Stimulated activated CD4-positive, alpha-beta T cell treated with anti-CD3 and anti-CD28 coated beads, Interleukin-4, amount 100 ng/mL, for 4 hours (primary cell): Measurements from ENCODE around the gene SYNJ1.

ENCODE experiments used
- DNase-seq, 2 experiments: peaks; one replicate each; pipeline ENCODE4 v3.0.0-alpha.2; 2020

SYNJ1 gene

DNA sequence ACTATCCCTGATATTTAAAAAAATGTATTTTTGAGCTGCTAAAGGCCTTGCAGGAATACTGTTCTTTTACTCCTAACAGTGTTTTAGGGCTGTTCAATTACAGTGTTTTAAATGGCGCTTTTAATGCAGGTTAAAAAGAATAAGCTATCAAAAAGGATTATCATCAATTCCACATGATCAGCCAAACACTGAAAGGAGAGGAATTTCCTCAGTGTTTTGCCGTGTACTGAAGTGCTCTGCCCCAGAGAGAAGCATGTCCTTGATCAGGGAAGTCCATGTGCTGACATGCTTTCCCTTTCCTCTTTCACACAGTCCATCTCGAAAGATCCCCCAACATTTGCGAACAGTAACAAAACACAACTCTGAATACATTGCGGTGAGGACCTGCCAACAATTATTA is 119.0 kb downstream of the SYNJ1 start:
- DNase-seq = no peak

DNA sequence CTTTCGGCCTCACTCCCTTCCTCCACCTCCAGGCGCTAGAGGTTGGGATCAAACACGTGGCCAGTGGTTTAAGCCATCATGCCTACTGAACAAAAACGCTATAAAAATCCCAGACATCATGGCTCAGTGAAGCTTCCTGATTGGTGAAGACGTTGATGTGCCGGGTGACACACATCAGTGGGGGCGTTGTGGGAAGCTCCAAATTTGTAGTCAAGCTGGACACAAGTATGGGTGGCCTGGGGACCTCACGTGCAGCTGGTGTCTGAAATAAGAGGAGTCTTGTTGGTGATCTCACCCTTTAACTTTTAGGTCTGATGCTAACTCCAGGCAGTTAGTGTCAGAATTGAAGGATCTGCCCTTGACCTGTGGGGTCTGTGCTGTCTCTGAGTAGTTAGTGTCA is 122.3 kb downstream of the SYNJ1 start:
- DNase-seq = no peak

DNA sequence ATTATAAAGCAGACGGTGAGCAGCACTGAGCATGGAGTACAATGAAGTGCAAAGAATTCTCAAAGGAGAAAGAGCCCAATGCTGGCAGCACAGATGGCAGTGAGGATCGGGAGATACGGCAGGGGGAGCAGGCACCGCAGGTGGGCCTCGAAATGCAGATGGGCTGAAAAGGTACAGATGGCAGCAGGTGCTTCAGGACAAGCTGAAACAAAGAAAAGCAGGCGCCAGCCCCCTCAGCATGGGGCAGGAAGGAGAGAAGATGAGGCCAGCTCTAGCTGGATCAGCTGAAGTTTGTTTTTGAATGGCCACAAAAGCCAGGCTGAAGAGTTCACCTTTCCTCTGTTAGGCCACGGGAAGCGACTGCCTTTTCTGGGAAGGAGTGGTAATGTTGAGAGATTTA is 123.3 kb downstream of the SYNJ1 start:
- no peak for DNase-seq

DNA sequence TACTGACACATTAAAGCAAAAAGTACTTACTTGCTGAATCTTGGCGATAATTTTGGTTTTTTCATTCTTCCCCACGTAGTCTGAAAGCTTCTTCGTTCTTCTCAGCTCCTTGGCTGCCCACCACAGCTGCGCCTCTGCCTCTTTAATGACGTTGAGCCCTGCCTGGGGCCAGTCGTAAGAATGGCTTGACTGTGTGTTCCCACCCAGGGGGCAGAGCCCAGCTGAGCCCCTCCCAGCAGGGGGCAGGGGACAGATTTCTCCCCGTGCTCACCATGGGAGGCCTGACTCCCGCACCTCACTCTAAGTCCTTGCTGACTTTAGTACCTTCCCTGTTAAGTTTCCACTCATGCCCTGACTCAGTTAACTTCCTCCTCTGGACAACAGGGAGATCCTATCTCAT is 124.7 kb downstream of the SYNJ1 start:
- no peak for DNase-seq

DNA sequence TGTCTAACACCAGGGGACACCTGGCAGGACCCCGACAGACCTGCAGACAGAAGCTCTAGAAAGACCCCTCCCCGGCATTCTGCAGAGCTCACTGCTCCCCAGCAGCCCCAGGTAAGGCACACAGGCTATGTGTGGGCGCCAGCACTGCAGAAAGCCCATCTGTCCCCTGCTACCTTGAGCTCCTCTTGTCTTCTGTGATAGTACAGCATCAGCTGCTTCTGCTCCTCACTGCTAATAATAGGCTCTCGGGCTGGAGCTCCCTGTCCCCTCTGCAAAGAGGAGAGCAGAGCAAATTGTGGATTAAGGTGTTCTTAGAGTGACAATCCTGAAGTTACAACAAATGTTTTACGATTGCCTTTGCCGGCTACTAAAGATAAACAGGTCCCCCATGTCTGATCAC is 125.7 kb downstream of the SYNJ1 start:
- no peak for DNase-seq

DNA sequence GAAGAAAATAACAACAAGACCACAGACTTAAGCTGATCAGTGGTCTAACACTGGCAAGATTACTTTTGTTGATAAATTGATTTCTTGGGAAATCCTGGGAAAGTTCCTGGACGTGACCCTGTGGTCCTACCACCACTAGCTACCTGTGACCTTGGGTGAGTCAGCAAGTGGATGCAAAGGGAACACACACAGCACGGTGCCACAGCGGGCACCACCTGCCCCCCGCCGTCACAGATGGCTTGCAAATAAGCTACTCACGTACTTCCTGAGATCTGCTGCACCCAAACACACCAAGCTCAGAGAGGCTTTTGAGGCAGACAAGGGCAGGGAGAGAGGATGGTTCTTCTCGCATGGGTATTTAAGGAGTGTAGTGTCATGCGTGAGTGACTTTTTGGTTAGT is 128.3 kb downstream of the SYNJ1 start:
- DNase-seq = no peak

DNA sequence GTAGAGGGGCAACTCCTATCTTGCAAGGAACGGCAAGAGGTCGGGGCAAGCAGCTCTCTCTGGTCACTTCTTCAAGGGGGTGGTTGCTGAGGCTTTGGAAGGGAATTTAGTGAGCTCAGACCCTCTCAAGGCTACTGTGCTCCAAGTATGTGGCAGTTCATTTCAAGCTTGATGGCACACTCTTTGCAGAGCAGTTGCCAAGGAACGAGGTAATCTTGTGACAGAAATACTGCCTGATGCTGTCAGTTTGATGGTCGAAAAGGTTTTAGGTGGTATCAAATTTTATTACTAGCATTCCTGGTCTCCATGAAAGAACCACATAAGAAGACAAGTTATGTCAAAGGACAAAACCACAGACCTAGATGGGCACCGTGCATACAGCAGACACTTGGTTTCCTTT is 128.7 kb downstream of the SYNJ1 start:
- DNase-seq = no peak

DNA sequence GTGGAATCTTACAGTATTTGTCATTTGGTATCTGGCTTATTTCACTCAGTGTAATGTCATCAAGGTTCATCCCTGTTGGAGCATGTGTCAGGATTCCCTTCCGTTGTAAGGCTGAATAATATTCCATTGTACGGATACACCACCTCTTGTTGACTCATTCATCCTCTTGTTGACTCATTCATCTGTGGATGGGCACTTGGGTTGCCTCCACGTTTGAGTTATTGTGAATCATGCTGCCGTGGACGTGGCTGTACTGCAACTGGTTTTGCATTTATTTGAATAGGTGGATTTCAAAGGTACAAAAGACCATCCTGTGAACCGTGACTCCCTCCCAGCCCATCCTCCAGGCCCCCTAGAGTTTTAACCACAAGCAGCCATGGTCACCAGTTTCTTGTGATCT is 130.6 kb downstream of the SYNJ1 start:
- DNase-seq = no peak

DNA sequence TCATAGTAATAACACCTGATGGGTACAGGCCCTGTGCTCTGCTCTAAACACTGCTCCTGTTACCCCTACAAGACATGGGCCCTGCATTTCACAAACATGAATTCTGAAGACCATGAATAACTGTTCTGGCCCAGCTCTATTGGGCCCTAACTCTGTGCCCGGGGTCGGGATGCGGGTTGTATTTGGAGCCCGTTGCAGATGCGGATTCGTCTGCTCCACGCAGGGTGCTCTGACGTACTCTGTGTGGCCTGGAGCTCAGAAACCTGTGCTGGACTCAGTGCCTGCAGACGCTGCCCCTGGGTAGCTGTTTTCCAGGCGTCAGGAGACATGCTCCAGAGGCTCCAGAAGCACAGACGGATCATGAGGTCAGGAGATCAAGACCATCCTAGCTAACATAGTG is 132.4 kb downstream of the SYNJ1 start:
- DNase-seq = no peak

DNA sequence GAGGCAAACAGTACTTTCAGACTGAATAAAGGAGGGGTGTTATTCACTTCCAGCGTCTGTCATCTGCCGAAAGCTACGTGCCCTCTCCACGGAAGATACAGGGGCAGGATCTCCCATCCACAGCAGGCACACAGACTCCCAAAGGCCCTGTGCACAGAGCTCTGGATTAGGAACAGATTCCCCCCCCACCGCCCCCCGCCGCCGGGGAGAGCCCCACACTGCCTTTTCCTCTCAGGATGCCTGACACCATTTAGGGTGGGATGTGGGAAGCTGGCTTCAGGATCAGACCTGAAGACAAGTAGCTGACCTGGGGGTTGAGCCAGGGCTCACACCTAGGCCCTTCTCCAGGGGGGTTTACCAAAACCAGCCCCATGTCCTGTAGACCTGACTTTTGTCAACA is 134.1 kb downstream of the SYNJ1 start:
- no peak for DNase-seq

DNA sequence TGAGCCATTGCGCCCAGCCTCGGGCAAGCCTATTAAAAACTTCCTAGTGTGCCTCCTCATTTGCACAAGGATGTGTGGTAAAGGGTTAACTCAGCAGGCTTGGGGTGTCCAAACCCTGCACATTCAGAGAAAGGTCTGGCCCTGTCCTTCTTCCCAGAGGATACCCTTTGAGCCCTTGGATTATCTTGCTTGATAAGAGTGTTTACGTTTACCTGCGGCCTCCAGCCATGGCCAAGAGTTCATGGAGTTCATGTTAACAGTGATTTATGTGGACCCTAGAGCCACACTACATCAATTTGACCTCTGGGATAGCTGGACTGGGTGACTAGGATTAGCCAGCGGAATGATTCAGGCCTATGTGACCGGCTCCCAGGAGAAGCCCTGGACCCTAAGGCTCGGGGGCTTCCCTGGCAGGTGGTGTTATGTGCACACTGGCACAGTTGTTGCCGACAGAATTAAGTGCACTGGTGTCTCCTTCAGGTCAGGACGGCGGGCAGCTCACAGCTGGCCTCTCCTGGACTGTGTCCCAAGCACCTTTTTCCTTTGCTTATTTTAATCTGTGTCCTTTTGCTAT is 134.8 kb downstream of the SYNJ1 start:
- DNase-seq = no peak

DNA sequence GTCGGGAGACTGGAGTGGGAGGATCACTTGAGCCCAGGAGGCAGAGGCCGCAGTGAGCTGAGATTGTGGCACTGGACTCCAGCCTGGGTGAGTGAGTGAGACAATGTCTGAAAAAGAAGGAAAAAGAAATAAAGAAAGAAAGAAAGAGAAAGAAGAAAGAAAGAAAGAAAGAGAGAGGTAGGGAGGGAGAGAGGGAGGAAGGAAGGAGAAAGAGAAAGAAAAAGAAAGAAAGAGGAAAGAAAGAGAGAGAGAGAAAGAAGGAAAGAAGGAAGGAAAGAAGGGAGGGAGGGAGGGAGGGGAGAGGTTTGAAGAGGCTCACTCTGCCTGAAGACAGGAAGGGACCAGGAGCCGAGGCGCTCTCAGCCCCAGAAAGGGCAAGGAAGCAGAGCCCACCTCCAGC is 137.7 kb downstream of the SYNJ1 start:
- no peak for DNase-seq

DNA sequence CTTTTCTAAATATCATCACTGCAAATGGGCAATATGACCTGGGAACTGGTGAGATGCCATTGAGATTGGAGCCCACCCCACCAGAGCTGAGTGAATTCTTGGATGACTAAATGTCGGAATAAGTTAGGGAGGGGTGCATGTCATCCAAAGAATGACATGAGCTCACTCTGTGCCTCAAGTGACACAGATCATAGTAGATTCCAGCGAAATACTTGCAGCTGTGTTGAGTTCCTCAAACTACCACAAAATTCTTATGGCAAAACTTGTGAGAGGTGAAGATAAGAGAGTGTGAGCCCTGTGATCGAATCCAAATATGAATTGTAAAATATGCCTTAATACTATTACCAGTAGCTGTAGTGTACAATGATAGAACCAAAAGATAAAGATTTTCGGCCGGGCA is 140.2 kb downstream of the SYNJ1 start:
- DNase-seq = no peak

DNA sequence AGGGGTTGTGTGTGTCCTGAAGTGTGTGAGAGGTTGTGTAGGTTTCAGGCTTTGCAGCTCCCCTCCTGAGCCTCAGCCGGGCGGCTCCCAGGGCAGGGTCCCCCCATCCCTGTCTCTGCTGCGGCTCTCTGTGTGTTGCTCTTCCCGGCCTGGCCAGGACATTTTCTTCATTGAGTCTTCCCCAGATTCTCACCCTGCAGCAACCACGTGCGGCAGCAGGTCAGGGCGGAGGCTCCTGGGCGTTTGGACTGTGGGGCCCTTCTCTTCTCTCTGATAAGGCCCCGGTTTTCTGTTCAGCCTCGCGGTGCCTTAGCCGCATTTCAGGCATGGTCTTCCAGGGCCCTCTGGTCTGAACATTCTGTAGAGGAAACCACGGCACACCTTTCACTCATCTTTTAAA is 140.7 kb downstream of the SYNJ1 start:
- DNase-seq = no peak

DNA sequence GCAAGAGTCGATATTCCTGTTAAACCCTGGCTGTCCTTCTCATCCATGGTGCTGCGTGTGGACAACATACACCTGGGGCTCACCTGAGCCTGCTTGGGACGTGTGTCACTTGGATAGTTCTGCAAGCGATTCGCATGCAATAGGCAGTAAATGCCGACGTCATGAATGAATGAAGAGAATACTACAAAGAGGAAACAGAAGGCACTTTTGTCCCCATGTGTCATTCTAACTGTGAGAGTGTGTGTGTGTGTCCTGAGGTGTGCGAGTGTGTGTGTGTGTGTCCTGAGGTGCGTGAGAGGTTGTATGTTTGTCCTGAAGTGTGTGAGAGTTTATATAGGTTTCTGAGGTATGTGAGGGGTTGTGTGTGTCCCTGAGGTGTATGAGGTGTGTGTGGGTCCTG is 141.8 kb downstream of the SYNJ1 start:
- no peak for DNase-seq

DNA sequence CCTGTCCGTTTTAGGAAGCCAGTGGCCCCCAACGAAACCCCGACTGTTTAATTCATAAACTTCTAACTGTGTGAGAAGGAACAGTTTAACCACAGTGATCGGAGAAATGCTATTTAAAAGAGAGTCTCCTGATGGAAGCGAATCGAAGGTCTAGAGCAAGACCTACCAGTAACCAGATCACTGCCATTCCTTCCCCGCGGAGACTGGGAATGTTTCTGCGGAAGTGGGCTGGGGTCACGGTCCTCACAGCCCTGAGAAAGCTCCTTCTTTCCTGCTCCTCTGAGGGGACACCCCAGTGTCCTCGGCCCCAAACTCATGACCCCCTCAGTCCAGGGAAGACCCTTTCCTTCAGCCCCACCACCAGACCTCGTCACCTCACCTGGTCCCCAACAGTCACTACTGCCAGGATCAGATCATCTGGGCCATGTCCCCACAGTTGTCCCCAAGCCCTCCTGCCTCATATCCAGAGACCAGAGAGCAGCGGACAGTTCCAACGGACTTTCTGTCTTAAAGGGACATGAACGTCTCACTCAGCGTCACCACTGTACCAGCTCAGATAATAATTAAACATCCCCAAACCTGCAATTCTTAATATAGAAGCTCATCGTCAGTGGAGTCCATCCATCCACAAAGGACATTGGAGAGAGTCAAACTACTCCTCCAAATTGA is 142.6 kb downstream of the SYNJ1 start, which contains the start of gene TCP10L:
Gene TCP10L, minus strand, starts transcription at position 482 of the 669 bp plus-strand sequence. CDS start 1,219 bp downstream, outside the sequence.
- no peak for DNase-seq

DNA sequence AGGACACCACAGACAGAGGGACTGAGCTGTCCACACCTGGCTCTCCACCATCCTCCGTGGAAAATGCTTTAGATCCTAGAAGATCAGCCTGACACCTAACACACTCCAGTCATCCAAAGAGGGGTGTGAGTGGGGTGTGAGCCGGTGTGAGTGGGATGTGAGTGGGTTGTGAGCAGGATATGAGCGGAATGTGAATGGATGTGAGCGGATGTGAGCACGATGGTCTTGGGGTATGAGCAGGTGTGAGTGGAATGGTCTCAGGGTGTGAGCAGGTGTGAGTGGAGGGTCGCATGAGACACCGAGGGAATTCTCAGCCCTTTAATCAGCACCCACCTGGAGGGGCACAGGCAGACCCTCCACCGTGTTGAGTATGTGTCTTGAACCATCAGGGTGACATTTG is 143.3 kb downstream of the SYNJ1 start:
- no peak for DNase-seq

DNA sequence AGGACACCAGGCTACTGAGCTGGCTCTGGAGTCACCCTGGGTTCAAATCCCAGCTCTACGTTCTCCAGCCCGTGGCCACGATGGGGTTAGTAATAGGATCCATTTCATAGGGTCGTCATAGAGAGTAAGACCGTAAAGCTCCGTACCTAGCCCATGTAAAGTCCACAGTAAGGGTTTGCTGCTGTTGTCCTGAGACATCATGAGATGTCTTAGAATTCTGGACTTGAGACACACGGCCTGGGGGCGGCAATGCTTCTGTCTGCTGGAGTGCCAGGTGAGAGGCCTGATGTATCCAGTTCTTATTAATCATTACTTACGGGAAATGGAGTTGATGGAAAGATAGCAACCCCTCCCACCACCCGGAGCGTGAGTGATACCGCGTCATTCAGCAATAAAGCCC is 146.1 kb downstream of the SYNJ1 start:
- DNase-seq = no peak

DNA sequence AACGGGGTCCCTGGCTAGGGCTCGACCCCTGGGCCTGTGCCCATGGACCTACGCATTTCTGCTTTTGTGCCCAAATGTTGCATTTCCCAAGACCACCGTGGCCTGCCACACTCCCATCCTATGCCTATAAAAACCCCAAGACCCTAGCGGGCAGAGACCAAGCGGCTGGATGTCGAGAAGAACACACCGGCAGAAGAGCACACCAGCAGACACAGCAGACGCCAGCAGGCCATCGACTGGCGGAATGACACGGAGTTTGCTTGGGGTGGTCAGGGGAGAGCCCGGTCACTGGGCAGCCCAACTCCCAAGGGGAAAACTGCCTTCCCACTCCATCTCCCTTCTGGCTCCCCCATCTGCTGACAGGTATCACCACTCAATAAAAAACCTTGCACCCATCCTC is 146.9 kb downstream of the SYNJ1 start:
- DNase-seq = no peak
